Stimulated activated CD4-positive, alpha-beta T cell treated with anti-CD3 and anti-CD28 coated beads, Interleukin-12 subunit alpha, Interleukin-12 subunit beta, amount 100 ng/mL, for 4 hours (primary cell): Measurements from ENCODE around the gene GET4.
"Not testable (repeated sequence)": the region's sequence is repeated elsewhere in the genome, so short reads cannot be mapped to it uniquely, and the experiment has no call there.

Experiments
- DNase-seq: peaks from one replicate; pipeline ENCODE4 v3.0.0-alpha.2; 2020

GET4 gene

GRCh38 chr7:916291-916941 is 40.1 kb downstream of the GET4 start:
- DNase-seq = no peak

GRCh38 chr7:917255-918117 is 41.1 kb downstream of the GET4 start:
- DNase-seq = no peak

- DNase-seq = no peak
These were observed 41.7 kb downstream of the GET4 start for GRCh38 chr7:918118-918425.

- DNase-seq = no peak
These were observed 42.2 kb downstream of the GET4 start for GRCh38 chr7:918441-919113.

GRCh38 chr7:919114-919442 is 42.7 kb downstream of the GET4 start:
- DNase-seq = no peak

- DNase-seq = no peak
These were observed 43.6 kb downstream of the GET4 start for GRCh38 chr7:919924-920341.

- peak; percentile 35 for DNase-seq
These were observed 44.2 kb downstream of the GET4 start for GRCh38 chr7:920351-921070.

- DNase-seq = no peak
These were observed 44.7 kb downstream of the GET4 start for GRCh38 chr7:921071-921461.

GRCh38 chr7:921581-922333 is 45.4 kb downstream of the GET4 start:
- peak; percentile 26 for DNase-seq

- DNase-seq = peak; percentile 57
These were observed 46.2 kb downstream of the GET4 start for GRCh38 chr7:922334-923107.

GRCh38 chr7:923108-924041 is 47.0 kb downstream of the GET4 start:
- DNase-seq = peak; percentile 88

- DNase-seq = not testable (repeated sequence)
These were observed 47.7 kb downstream of the GET4 start for GRCh38 chr7:924042-924441.

- peak; percentile 50 for DNase-seq
These were observed 48.3 kb downstream of the GET4 start for GRCh38 chr7:924541-925231.

GRCh38 chr7:925601-926000 is 49.2 kb downstream of the GET4 start:
- no peak for DNase-seq

GRCh38 chr7:926061-927030 is 50.0 kb downstream of the GET4 start:
- DNase-seq = no peak

- DNase-seq = no peak
These were observed 50.8 kb downstream of the GET4 start for GRCh38 chr7:927031-927671.

- DNase-seq = no peak
These were observed 53.0 kb downstream of the GET4 start for GRCh38 chr7:929311-929711.
